ENCODE data around the gene REXO1. TPM values are rescaled to one million over a fixed set of nuclear protein-coding genes. Genes with fewer than 3 reads are reported as not detected.
"Not testable (repeated sequence)": the region's sequence is repeated elsewhere in the genome, so short reads cannot be mapped to it uniquely, and the experiment has no call there.

Gene REXO1
- total and polyA plus RNA-seq, 2 of the 8 experiments (the other 6 are each of a cell fraction or from before 2014, with no cell fraction given), result 42.4 to 44.3 TPM

DNA sequence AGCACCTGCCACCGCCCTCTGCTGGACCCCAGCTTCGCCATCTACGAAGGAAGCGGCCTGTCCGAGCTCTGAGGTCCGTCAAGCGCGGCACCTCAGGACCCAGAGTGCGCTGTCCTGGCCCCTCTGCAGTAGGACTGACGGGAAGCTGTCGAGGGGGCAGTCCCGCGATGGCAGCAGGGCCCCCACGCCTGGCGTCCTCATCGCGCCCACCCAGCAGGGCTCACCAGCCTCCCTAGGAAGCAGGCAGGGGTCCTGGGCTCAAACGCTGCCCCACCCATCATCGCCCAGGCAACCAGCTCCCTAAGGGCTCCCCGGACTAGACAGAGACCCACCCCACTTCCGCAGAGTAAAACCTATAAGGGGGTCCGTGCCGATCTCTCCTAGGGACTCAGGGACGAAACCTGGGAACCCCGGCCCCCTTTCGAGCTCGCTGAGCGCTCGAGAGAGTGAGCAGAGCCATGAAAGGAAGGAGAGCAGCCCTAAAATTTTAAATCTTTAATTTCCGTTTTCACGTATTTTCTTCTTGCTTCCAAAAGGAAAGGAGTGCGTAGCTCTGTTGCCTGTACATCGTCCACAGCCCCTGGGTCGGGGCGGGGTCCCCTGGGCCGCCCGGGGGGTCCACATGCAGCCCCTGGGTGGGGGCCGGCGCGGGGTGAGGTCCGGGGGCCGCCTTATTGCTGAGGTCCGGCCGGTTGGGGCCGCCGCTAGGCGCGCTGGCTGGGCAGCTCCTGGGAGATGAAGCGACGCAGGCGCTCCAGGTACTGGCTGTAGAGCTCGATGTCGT lies 28.4 kb upstream of the REXO1 start:
- Histone ChIP-seq H3K18ac (ENCODE audit: extremely low read depth, low read length) (peak overlapping the region; percentile 93), H3K4me2 (ENCODE audit: insufficient read depth in 1 of 2, low read depth in 2 of 2, low read length in 2 of 2) (peak overlapping the region; percentile 89 to 99), H3K4me3 (ENCODE audit: extremely low read depth in 1 of 4, insufficient read depth in 2 of 4, low read depth in 3 of 4, low read length in 4 of 4) (peak overlapping the region; percentile 86 to 91 (median 88)), H4K8ac (ENCODE audit: extremely low read depth, insufficient read depth, low read length) (peak overlapping the region; percentile 60), H2BK12ac (ENCODE audit: low read depth, low read length) (0 out of 2 replicates have a peak overlapping the region, but pooled peaks have one; percentile 75), H3K9ac (replicated peaks in 1 of 4; ENCODE audit: extremely low read depth in 1 of 4, low read depth in 3 of 4, low read length in 3 of 4) (peak overlapping the region in 3 of 4 experiments; percentile 16 to 62 (median 62); a peak in 5 of 7 replicates), H4K91ac (replicated peaks; ENCODE audit: insufficient read length, low read length) (peak overlapping the region; percentile 61), H3K79me1 (ENCODE audit: low read depth, low read length) (peaks cover 10% of the 10 kb centered on the region), H3K4ac (replicated peaks; ENCODE audit: insufficient read length, low read depth, low read length) (peak overlapping the region; percentile 97), H3K79me2 (ENCODE audit: control insufficient read depth in 1 of 2, insufficient read depth in 2 of 2, low read length in 2 of 2) (peaks cover 0 to 33% of the 10 kb centered on the region in 2 experiments; a peak in 3 of 4 replicates), H2BK120ac (replicated peaks; ENCODE audit: low read depth, low read length) (peak overlapping the region; percentile 72), H3K23me2 (ENCODE audit: low read depth, low read length) (peaks cover 14% of the 10 kb centered on the region), H4K5ac (ENCODE audit: insufficient read length, low read depth, low read length) (peak overlapping the region; percentile 60), H2AFZ (ENCODE audit: low read length) (0 out of 2 replicates have a peak overlapping the region, but pooled peaks have one; percentile 95), H2BK5ac (ENCODE audit: low read depth, low read length) (peak overlapping the region; percentile 60; the same call in 1 of the 2 replicates), H3K56ac (replicated peaks; ENCODE audit: insufficient read length, low read depth, low read length) (peak overlapping the region; percentile 30)
- ChIA-PET POLR2A (ENCODE audit: partially characterized antibody) (interaction anchor here (0.6 to 2.6 kb wide), 9 partner anchors 10 to 608 kb away, joined by 3 to 13 read pairs (median 4); partner anchors contain the start of genes ADAT3, CIRBP and SCAMP4), CTCF (ENCODE audit: partially characterized antibody) (interaction anchor here (0.6 to 2.4 kb wide), 15 partner anchors 9 to 308 kb away, joined by 3 to 12 read pairs (median 3); partner anchors contain the start of genes ABHD17A, ADAT3 and SCAMP4)
- H3K27ac ChIP-seq (ENCODE audit: low read depth, low read length); H2AK5ac ChIP-seq (ENCODE audit: low read depth, low read length); H2BK20ac ChIP-seq (ENCODE audit: low read length); H3K23ac ChIP-seq (ENCODE audit: insufficient read length); H4K20me1 ChIP-seq (replicated peaks in 1 of 2; ENCODE audit: control insufficient read depth in 1 of 2, insufficient read depth in 2 of 2, low read length in 2 of 2); H3K4me1 ChIP-seq (replicated peaks in 1 of 4; ENCODE audit: control insufficient read depth in 3 of 4, insufficient read depth in 4 of 4, low read length in 3 of 4); H3K27me3 ChIP-seq (replicated peaks in 1 of 4; ENCODE audit: control insufficient read depth in 3 of 4, extremely low read depth in 1 of 4, insufficient read depth in 3 of 4, low read length in 3 of 4); H3K9me3 ChIP-seq (ENCODE audit: insufficient read depth in 2 of 2, low read depth in 1 of 2, low read length in 1 of 2); H3K14ac ChIP-seq (ENCODE audit: insufficient read length); FAIRE-seq; DNase-seq (ENCODE audit: low read depth in 1 of 2, low spot score in 2 of 2); H3K36me3 ChIP-seq (ENCODE audit: control insufficient read depth in 2 of 4, insufficient read depth in 4 of 4, low read length in 3 of 4); H2BK15ac ChIP-seq (ENCODE audit: low read length): not testable (repeated sequence)
- 4% methylated on average over 37 of the region's 53 CpGs; no CpG with 5 or more reads in 1 of the 2 experiments for WGBS, 2 experiments (ENCODE audit: extremely low coverage in 1 of 2, insufficient coverage in 1 of 2, insufficient read length in 1 of 2, insufficient replicate concordance in 2 of 2, low coverage in 1 of 2, low lambda C conversion rate in 2 of 2, missing lambda C conversion rate in 1 of 2)
- TF ChIP-seq KDM4A (IDR thresholded peaks at IDR 0.05; ENCODE audit: low read depth, low read length, severe bottlenecking), result peak; percentile 50
- peak; percentile 38 for TF ChIP-seq TAF7 (optimal IDR thresholded peaks at IDR 0.05; ENCODE audit: borderline replicate concordance, low read depth, low read length)
- TF ChIP-seq RAD21 (IDR thresholded peaks at IDR 0.05 in 1 of 2, conservative IDR thresholded peaks at IDR 0.05 in 1 of 2; ENCODE audit: low read depth in 2 of 2, low read length in 2 of 2), result peak in 1 of 2 experiments; percentile 4; a peak in 1 of 4 replicates
- TF ChIP-seq, protein P1, sequence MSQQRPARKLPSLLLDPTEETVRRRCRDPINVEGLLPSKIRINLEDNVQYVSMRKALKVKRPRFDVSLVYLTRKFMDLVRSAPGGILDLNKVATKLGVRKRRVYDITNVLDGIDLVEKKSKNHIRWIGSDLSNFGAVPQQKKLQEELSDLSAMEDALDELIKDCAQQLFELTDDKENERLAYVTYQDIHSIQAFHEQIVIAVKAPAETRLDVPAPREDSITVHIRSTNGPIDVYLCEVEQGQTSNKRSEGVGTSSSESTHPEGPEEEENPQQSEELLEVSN (IDR thresholded peaks at IDR 0.05), result peak; percentile 92
- TF ChIP-seq, protein P2, sequence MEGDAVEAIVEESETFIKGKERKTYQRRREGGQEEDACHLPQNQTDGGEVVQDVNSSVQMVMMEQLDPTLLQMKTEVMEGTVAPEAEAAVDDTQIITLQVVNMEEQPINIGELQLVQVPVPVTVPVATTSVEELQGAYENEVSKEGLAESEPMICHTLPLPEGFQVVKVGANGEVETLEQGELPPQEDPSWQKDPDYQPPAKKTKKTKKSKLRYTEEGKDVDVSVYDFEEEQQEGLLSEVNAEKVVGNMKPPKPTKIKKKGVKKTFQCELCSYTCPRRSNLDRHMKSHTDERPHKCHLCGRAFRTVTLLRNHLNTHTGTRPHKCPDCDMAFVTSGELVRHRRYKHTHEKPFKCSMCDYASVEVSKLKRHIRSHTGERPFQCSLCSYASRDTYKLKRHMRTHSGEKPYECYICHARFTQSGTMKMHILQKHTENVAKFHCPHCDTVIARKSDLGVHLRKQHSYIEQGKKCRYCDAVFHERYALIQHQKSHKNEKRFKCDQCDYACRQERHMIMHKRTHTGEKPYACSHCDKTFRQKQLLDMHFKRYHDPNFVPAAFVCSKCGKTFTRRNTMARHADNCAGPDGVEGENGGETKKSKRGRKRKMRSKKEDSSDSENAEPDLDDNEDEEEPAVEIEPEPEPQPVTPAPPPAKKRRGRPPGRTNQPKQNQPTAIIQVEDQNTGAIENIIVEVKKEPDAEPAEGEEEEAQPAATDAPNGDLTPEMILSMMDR (IDR thresholded peaks at IDR 0.05; ENCODE audit: control extremely low read depth in 1 of 3, insufficient read depth in 1 of 3, low read depth in 1 of 3, low read length in 3 of 3), result peak; percentile 13 to 36 (median 28); a peak in 3 of 4 replicates

Measured in H1 (cell line).